GM08714 (cell line): Measurements from ENCODE around the gene CIITA.
"Not testable (repeated sequence)": the region's sequence is repeated elsewhere in the genome, so short reads cannot be mapped to it uniquely, and the experiment has no call there.

ENCODE experiments used
- H3K4me3 ChIP-seq: fragments of 200-500 bp; sonication (Bioruptor generic); 2 replicates; pipeline ENCODE4 v1.5.1; 2014; ENCODE audit warnings: mild to moderate bottlenecking, low read length, inconsistent platforms
- ZNF274 ChIP-seq: IDR thresholded peaks from 2 replicates; pipeline ENCODE4 v1.6.1; 2012; ENCODE audit warnings: mild to moderate bottlenecking, low read depth, low read length

CIITA gene

GRCh38 chr16:10876799-10877341, at the start of gene CIITA:
TSS of gene CIITA (plus strand) at chr16:10877202. CDS start at chr16:10877331, 129 bp downstream.
- H3K4me3 ChIP-seq = peak within 1 kb of the TSS; percentile 67
- no peak for TF ChIP-seq ZNF274

- no peak overlapping the region for H3K4me3 ChIP-seq
- TF ChIP-seq ZNF274 = no peak
Observed at GRCh38 chr16:10827691-10828341, 49.2 kb upstream of the CIITA start.

- no peak for TF ChIP-seq ZNF274
- H3K4me3 ChIP-seq = no peak overlapping the region
Observed at GRCh38 chr16:10828851-10829366, 48.1 kb upstream of the CIITA start.

GRCh38 chr16:10829390-10830098, 47.5 kb upstream of the CIITA start:
- H3K4me3 ChIP-seq = not testable (repeated sequence)

- not testable (repeated sequence) for H3K4me3 ChIP-seq
Observed at GRCh38 chr16:10830240-10830639, 46.8 kb upstream of the CIITA start.

- no peak overlapping the region for H3K4me3 ChIP-seq
- no peak for TF ChIP-seq ZNF274
Observed at GRCh38 chr16:10831894-10832886, 44.8 kb upstream of the CIITA start.

- TF ChIP-seq ZNF274 = no peak
- no peak overlapping the region for H3K4me3 ChIP-seq
Observed at GRCh38 chr16:10833271-10833670, 43.7 kb upstream of the CIITA start.

GRCh38 chr16:10834130-10834529, 42.9 kb upstream of the CIITA start:
- TF ChIP-seq ZNF274 = no peak
- H3K4me3 ChIP-seq = no peak overlapping the region

- H3K4me3 ChIP-seq = no peak overlapping the region
- TF ChIP-seq ZNF274 = no peak
Observed at GRCh38 chr16:10834766-10835165, 42.2 kb upstream of the CIITA start.

- H3K4me3 ChIP-seq = no peak overlapping the region
- no peak for TF ChIP-seq ZNF274
Observed at GRCh38 chr16:10835281-10835931, 41.6 kb upstream of the CIITA start.

- H3K4me3 ChIP-seq = no peak overlapping the region
- TF ChIP-seq ZNF274 = no peak
Observed at GRCh38 chr16:10836174-10836853, 40.7 kb upstream of the CIITA start.

- no peak overlapping the region for H3K4me3 ChIP-seq
- TF ChIP-seq ZNF274 = no peak
Observed at GRCh38 chr16:10838621-10839278, 38.3 kb upstream of the CIITA start.

- no peak for TF ChIP-seq ZNF274
- no peak overlapping the region for H3K4me3 ChIP-seq
Observed at GRCh38 chr16:10839279-10839666, 37.7 kb upstream of the CIITA start.
